A673 (cell line): Measurements from ENCODE around the gene ITM2B. TPM values are rescaled to one million over a fixed set of nuclear protein-coding genes. Genes with fewer than 3 reads are reported as not detected.

ENCODE experiments used
- BruUV-seq: library from RNA; stranded (reverse); fragments of 400-500 nt; replicated peaks from 2 replicates; lab custom pipeline; 2021; lab: Mats Ljungman, UMichigan
- CTCF ChIA-PET: fragments of 300-600 bp; sonication (Branson Sonifier 250); formaldehyde crosslinking; loops from one replicate; lab custom pipeline; 2022; ENCODE audit warnings: antibody characterized with exemption; lab: Charles Lee
- POLR2A ChIA-PET: fragments of 300-600 bp; sonication (Branson Sonifier 250); formaldehyde crosslinking; loops from one replicate; lab custom pipeline; 2022; ENCODE audit warnings: antibody characterized with exemption; ENCODE audit not compliant: low non-redundant PET; lab: Charles Lee
- DNase-seq: peaks from one replicate; pipeline ENCODE4 v3.0.0-alpha.2; 2015; ENCODE audit warnings: low spot score
- H3K27ac ChIP-seq: fragments of 200-600 bp; sonication (generic); 2 replicates; pipeline ENCODE4 v1.5.1; 2016; ENCODE audit warnings: mixed run types, low read depth, mild to moderate bottlenecking, mixed read lengths, antibody characterized with exemption, low read length; ENCODE audit not compliant: poor library complexity, severe bottlenecking
- H3K27me3 ChIP-seq: fragments of 200-600 bp; sonication (generic); replicated peaks from 2 replicates; pipeline ENCODE4 v1.6.1; 2017; ENCODE audit warnings: mixed run types, low read depth, mild to moderate bottlenecking, mixed read lengths, antibody characterized with exemption, low read length; ENCODE audit not compliant: insufficient read depth, poor library complexity
- H3K36me3 ChIP-seq: fragments of 200-600 bp; sonication (generic); 2 replicates; pipeline ENCODE4 v1.6.1; 2016; ENCODE audit warnings: mixed run types, mild to moderate bottlenecking, mixed read lengths, antibody characterized with exemption, low read length; ENCODE audit not compliant: insufficient read depth, poor library complexity, severe bottlenecking
- H3K4me1 ChIP-seq: fragments of 200-600 bp; sonication (generic); 2 replicates; pipeline ENCODE4 v1.6.1; 2017; ENCODE audit warnings: mixed run types, mild to moderate bottlenecking, mixed read lengths, antibody characterized with exemption, low read length; ENCODE audit not compliant: insufficient read depth, poor library complexity, severe bottlenecking
- H3K4me3 ChIP-seq: fragments of 200-600 bp; sonication (generic); 2 replicates; pipeline ENCODE4 v1.5.1; 2016; ENCODE audit warnings: low read depth, mixed run types, mild to moderate bottlenecking, mixed read lengths, low read length; ENCODE audit not compliant: poor library complexity, severe bottlenecking
- H3K9me3 ChIP-seq: fragments of 200-600 bp; sonication (generic); 2 replicates; pipeline ENCODE4 v1.6.1; 2016; ENCODE audit warnings: mixed run types, low read depth, mild to moderate bottlenecking, mixed read lengths, antibody characterized with exemption, low read length; ENCODE audit not compliant: poor library complexity, severe bottlenecking
- CTCF ChIP-seq: fragments of 300-800, 200-600 bp; sonication (generic); conservative IDR thresholded peaks from 2 replicates; pipeline ENCODE4 v1.5.1; 2017; ENCODE audit warnings: low read depth, mild to moderate bottlenecking, antibody characterized with exemption, low read length, moderate library complexity, mixed read lengths
- EZH2 ChIP-seq: fragments of 200-600 bp; sonication (generic); IDR thresholded peaks from 2 replicates; pipeline ENCODE4 v1.6.1; 2017; ENCODE audit warnings: borderline replicate concordance, low read depth, mild to moderate bottlenecking, mixed read lengths, antibody characterized with exemption, low read length; ENCODE audit not compliant: poor library complexity, severe bottlenecking
- intact Hi-C: fragments of 100-400 bp; cut with micrococcal nuclease; formaldehyde crosslinking; loops from one replicate; pipeline ENCODE4 v1.10.0; 2022; ENCODE audit not compliant: unreplicated experiment
- total RNA-seq: library from RNA; stranded (reverse); gene quantifications from 2 replicates; pipeline ENCODE4 v1.2.3, GENCODE V29; 2021

ITM2B gene
- total RNA-seq, 1 experiment from 2014 or later: 190 TPM

GRCh38 chr13:48186722-48187121 is 46.3 kb upstream of the ITM2B start:
- no peak overlapping the region for H3K4me3 ChIP-seq
- no peaks in the 10 kb centered on the region for H3K9me3 ChIP-seq
- H3K27ac ChIP-seq: no peak overlapping the region
- no peak for DNase-seq
- H3K4me1 ChIP-seq: no peaks in the 10 kb centered on the region
- ChIA-PET POLR2A (no interaction called here), CTCF (no interaction called here)
- H3K27me3 ChIP-seq: no peaks in the 10 kb centered on the region
- H3K36me3 ChIP-seq: no peaks in the 10 kb centered on the region
- no TSS peak for BruUV-seq
- intact Hi-C loops: no loop called here
- no peak for TF ChIP-seq CTCF

- Histone ChIP-seq H3K27ac (no peak overlapping the region), H3K4me3 (no peak overlapping the region), H3K9me3 (no peaks in the 10 kb centered on the region), H3K4me1 (no peaks in the 10 kb centered on the region), H3K27me3 (no peaks in the 10 kb centered on the region), H3K36me3 (no peaks in the 10 kb centered on the region)
- intact Hi-C loops: no loop called here
- BruUV-seq: no TSS peak
- ChIA-PET CTCF (no interaction called here), POLR2A (no interaction called here)
- DNase-seq: no peak
- TF ChIP-seq EZH2: no peak
- TF ChIP-seq CTCF: no peak
Measured at GRCh38 chr13:48188131-48188530, 44.9 kb upstream of the ITM2B start.

- CTCF ChIA-PET: no interaction called here
- H3K4me3 ChIP-seq: no peak overlapping the region
- no TSS peak for BruUV-seq
- no peak overlapping the region for H3K27ac ChIP-seq
- POLR2A ChIA-PET: no interaction called here
- no peaks in the 10 kb centered on the region for H3K9me3 ChIP-seq
- no peak for DNase-seq
- no peaks in the 10 kb centered on the region for H3K27me3 ChIP-seq
- intact Hi-C loops: no loop called here
- TF ChIP-seq CTCF: no peak
- TF ChIP-seq EZH2: no peak
- no peaks in the 10 kb centered on the region for H3K4me1 ChIP-seq
- no peaks in the 10 kb centered on the region for H3K36me3 ChIP-seq
Measured at GRCh38 chr13:48188601-48189000, 44.4 kb upstream of the ITM2B start.
